ENCODE measurements around the gene TSPO2. TPM values are rescaled to one million over a fixed set of nuclear protein-coding genes. Genes with fewer than 3 reads are reported as not detected.

TSPO2 gene
- total and polyA plus RNA-seq, 2 of the 8 experiments (the other 6 are each of a cell fraction or from before 2014, with no cell fraction given): not detected

- H4K5ac ChIP-seq (ENCODE audit: insufficient read length, low read depth, low read length): no peak overlapping the region
- H3K9me3 ChIP-seq (ENCODE audit: insufficient read depth in 2 of 2, low read depth in 1 of 2, low read length in 1 of 2): no peaks in the 10 kb centered on the region
- no peak overlapping the region for H3K4me3 ChIP-seq (ENCODE audit: extremely low read depth in 1 of 4, insufficient read depth in 2 of 4, low read depth in 3 of 4, low read length in 4 of 4)
- no peaks in the 10 kb centered on the region for H3K4me1 ChIP-seq (replicated peaks in 1 of 4; ENCODE audit: control insufficient read depth in 3 of 4, insufficient read depth in 4 of 4, low read length in 3 of 4)
- no peak overlapping the region for H3K14ac ChIP-seq (ENCODE audit: insufficient read length)
- ChIA-PET CTCF (ENCODE audit: partially characterized antibody) (interaction anchor here (0.9 to 1.5 kb wide), 3 partner anchors 13 to 99 kb away, joined by 3 to 5 read pairs (median 3); no protein-coding TSS in a partner anchor), POLR2A (ENCODE audit: partially characterized antibody) (interaction anchor here (0.8 kb wide), 1 partner anchor 8 kb away, joined by 3 read pairs; no protein-coding TSS in a partner anchor)
- H3K79me2 ChIP-seq (ENCODE audit: control insufficient read depth in 1 of 2, insufficient read depth in 2 of 2, low read length in 2 of 2): peaks cover 6 to 63% of the 10 kb centered on the region in 2 experiments; a peak in 3 of 4 replicates
- H3K27ac ChIP-seq (ENCODE audit: low read depth, low read length): no peak overlapping the region
- TF ChIP-seq TBP (IDR thresholded peaks at IDR 0.05; ENCODE audit: low read depth, low read length) (no peak), SP2 (IDR thresholded peaks at IDR 0.05; ENCODE audit: low read length) (no peak), EGR1 (IDR thresholded peaks at IDR 0.05; ENCODE audit: borderline replicate concordance, low read depth, low read length) (no peak), SAP30 (IDR thresholded peaks at IDR 0.05; ENCODE audit: insufficient read depth, insufficient replicate concordance, low read length) (no peak)
- H3K23me2 ChIP-seq (ENCODE audit: low read depth, low read length): no peaks in the 10 kb centered on the region
- no peak overlapping the region for H2BK15ac ChIP-seq (ENCODE audit: low read length)
- no peak overlapping the region for H4K91ac ChIP-seq (replicated peaks; ENCODE audit: insufficient read length, low read length)
- no peak overlapping the region for H2AFZ ChIP-seq (ENCODE audit: low read length)
- H3K27me3 ChIP-seq (replicated peaks in 1 of 4; ENCODE audit: control insufficient read depth in 3 of 4, extremely low read depth in 1 of 4, insufficient read depth in 3 of 4, low read length in 3 of 4): no peaks in the 10 kb centered on the region
- peaks cover 14 to 84% (median 45%) of the 10 kb centered on the region in 4 experiments for H3K36me3 ChIP-seq (ENCODE audit: control insufficient read depth in 2 of 4, insufficient read depth in 4 of 4, low read length in 3 of 4)
- no peak overlapping the region for H3K23ac ChIP-seq (ENCODE audit: insufficient read length)
- H2BK120ac ChIP-seq (replicated peaks; ENCODE audit: low read depth, low read length): no peak overlapping the region
- no peaks in the 10 kb centered on the region; the same call in 1 of the 2 replicates for H3K79me1 ChIP-seq (ENCODE audit: low read depth, low read length)
- H4K20me1 ChIP-seq (replicated peaks in 1 of 2; ENCODE audit: control insufficient read depth in 1 of 2, insufficient read depth in 2 of 2, low read length in 2 of 2): peaks cover 3 to 8% of the 10 kb centered on the region in 2 experiments
- DNase-seq (ENCODE audit: low read depth in 1 of 2, low spot score in 2 of 2) (no peak), FAIRE-seq (no peak)
- no peak overlapping the region for H2BK5ac ChIP-seq (ENCODE audit: low read depth, low read length)
- no peak overlapping the region for H3K4ac ChIP-seq (replicated peaks; ENCODE audit: insufficient read length, low read depth, low read length)
- H3K4me2 ChIP-seq (ENCODE audit: insufficient read depth in 1 of 2, low read depth in 2 of 2, low read length in 2 of 2): no peak overlapping the region
- H2BK12ac ChIP-seq (ENCODE audit: low read depth, low read length): no peak overlapping the region
- H4K8ac ChIP-seq (ENCODE audit: extremely low read depth, insufficient read depth, low read length): no peak overlapping the region
- no peak overlapping the region for H3K18ac ChIP-seq (ENCODE audit: extremely low read depth, low read length)
- no peak overlapping the region for H2BK20ac ChIP-seq (ENCODE audit: low read length)
- no peak overlapping the region for H3K56ac ChIP-seq (replicated peaks; ENCODE audit: insufficient read length, low read depth, low read length)
- no peak overlapping the region for H3K9ac ChIP-seq (replicated peaks in 1 of 4; ENCODE audit: extremely low read depth in 1 of 4, low read depth in 3 of 4, low read length in 3 of 4)
- no peak overlapping the region for H2AK5ac ChIP-seq (ENCODE audit: low read depth, low read length)
These were observed 40.8 kb downstream of the TSPO2 start for GRCh38 chr6:41083072-41083471.

Data from H1 (cell line).